Measurements from ENCODE around the gene ESRRG.

- TF ChIP-seq CTCF (IDR thresholded peaks at IDR 0.05) (no peak), EZH2 (IDR thresholded peaks at IDR 0.05; ENCODE audit: borderline replicate concordance, insufficient read depth, low read depth, low read length, poor library complexity, severe bottlenecking) (no peak)
These were observed 52.9 kb downstream of the ESRRG start for GRCh38 chr1:216670118-216670883.
